NCI-H1105 (cell line): Measurements from ENCODE around the gene RASSF8.

Source experiments
- DNase-seq: peaks from one replicate; lab custom pipeline; 2025; lab: John Stamatoyannopoulos, UW

Gene RASSF8

GRCh38 chr12:26102953-26103352 is 144.5 kb downstream of the RASSF8 start:
- no peak for DNase-seq

GRCh38 chr12:26106347-26106746 is 147.9 kb downstream of the RASSF8 start:
- no peak for DNase-seq

- no peak for DNase-seq
Observed at GRCh38 chr12:26108915-26109314, 150.4 kb downstream of the RASSF8 start.

GRCh38 chr12:26109343-26109881 is 150.9 kb downstream of the RASSF8 start:
- peak; percentile 4 for DNase-seq

- no peak for DNase-seq
Observed at GRCh38 chr12:26112232-26112631, 153.8 kb downstream of the RASSF8 start.

GRCh38 chr12:26112703-26113147 is 154.2 kb downstream of the RASSF8 start:
- no peak for DNase-seq

- DNase-seq: peak; percentile 54
Observed at GRCh38 chr12:26113181-26113654, 154.7 kb downstream of the RASSF8 start.

- DNase-seq: peak; percentile 77
Observed at GRCh38 chr12:26113853-26114719, 155.6 kb downstream of the RASSF8 start.

- DNase-seq: no peak
Observed at GRCh38 chr12:26114720-26115401, 156.4 kb downstream of the RASSF8 start.

GRCh38 chr12:26116829-26117715 is 158.6 kb downstream of the RASSF8 start:
- DNase-seq: no peak

- no peak for DNase-seq
Observed at GRCh38 chr12:26118308-26118707, 159.8 kb downstream of the RASSF8 start.

- DNase-seq: peak; percentile 36
Observed at GRCh38 chr12:26119391-26119989, 161.0 kb downstream of the RASSF8 start.

GRCh38 chr12:26120561-26121274 is 162.2 kb downstream of the RASSF8 start:
- DNase-seq: no peak

GRCh38 chr12:26121323-26122060 is 163.0 kb downstream of the RASSF8 start:
- no peak for DNase-seq

- DNase-seq: peak; percentile 46
Observed at GRCh38 chr12:26122061-26122680, 163.7 kb downstream of the RASSF8 start.

- peak; percentile 46 for DNase-seq
Observed at GRCh38 chr12:26122681-26123481, 164.4 kb downstream of the RASSF8 start.

- no peak for DNase-seq
Observed at GRCh38 chr12:26123482-26123980, 165.0 kb downstream of the RASSF8 start.
